ENCODE data around the gene MINDY3.
"Not testable (repeated sequence)": the region's sequence is repeated elsewhere in the genome, so short reads cannot be mapped to it uniquely, and the experiment has no call there.

Gene MINDY3

GRCh38 chr10:15763006-15763405 lies 97.3 kb downstream of the MINDY3 start:
- Histone ChIP-seq H3K27me3 (replicated peaks) (no peaks in the 10 kb centered on the region), H3K36me3 (replicated peaks) (no peaks in the 10 kb centered on the region), H3K4me3 (ENCODE audit: low read depth, low read length) (no peak overlapping the region), H3K27ac (no peak overlapping the region)
- DNase-seq, result no peak
- no peak for TF ChIP-seq CTCF (IDR thresholded peaks at IDR 0.05; ENCODE audit: low read depth, low read length, missing control alignments)
- in situ Hi-C loops (cut with HindIII; ENCODE audit: low pct_ligation_motif_present, low sequenced_read_pairs), result no loop called here

- DNase-seq; H3K36me3 ChIP-seq (replicated peaks); H3K4me3 ChIP-seq (ENCODE audit: low read depth, low read length); H3K27me3 ChIP-seq (replicated peaks); H3K27ac ChIP-seq; in situ Hi-C loops (cut with HindIII; ENCODE audit: low pct_ligation_motif_present, low sequenced_read_pairs): not testable (repeated sequence)
Measured at GRCh38 chr10:15762239-15762638, 98.1 kb downstream of the MINDY3 start.

- H3K36me3 ChIP-seq (replicated peaks); H3K27me3 ChIP-seq (replicated peaks); H3K4me3 ChIP-seq (ENCODE audit: low read depth, low read length); DNase-seq; in situ Hi-C loops (cut with HindIII; ENCODE audit: low pct_ligation_motif_present, low sequenced_read_pairs); H3K27ac ChIP-seq: not testable (repeated sequence)
Measured at GRCh38 chr10:15761224-15761623, 99.1 kb downstream of the MINDY3 start.

GRCh38 chr10:15760681-15761080 lies 99.6 kb downstream of the MINDY3 start:
- Histone ChIP-seq H3K4me3 (ENCODE audit: low read depth, low read length) (no peak overlapping the region), H3K27ac (no peak overlapping the region), H3K27me3 (replicated peaks) (no peaks in the 10 kb centered on the region), H3K36me3 (replicated peaks) (no peaks in the 10 kb centered on the region)
- in situ Hi-C loops (cut with HindIII; ENCODE audit: low pct_ligation_motif_present, low sequenced_read_pairs), result no loop called here
- TF ChIP-seq CTCF (IDR thresholded peaks at IDR 0.05; ENCODE audit: low read depth, low read length, missing control alignments), result no peak
- DNase-seq, result no peak

GRCh38 chr10:15759265-15759664 lies 101.0 kb downstream of the MINDY3 start:
- no peak for TF ChIP-seq CTCF (IDR thresholded peaks at IDR 0.05; ENCODE audit: low read depth, low read length, missing control alignments)
- H3K4me3 ChIP-seq (ENCODE audit: low read depth, low read length), result no peak overlapping the region

GRCh38 chr10:15758618-15759017 lies 101.7 kb downstream of the MINDY3 start:
- Histone ChIP-seq H3K27me3 (replicated peaks) (no peaks in the 10 kb centered on the region), H3K36me3 (replicated peaks) (no peaks in the 10 kb centered on the region), H3K27ac (no peak overlapping the region), H3K4me3 (ENCODE audit: low read depth, low read length) (no peak overlapping the region)
- TF ChIP-seq CTCF (IDR thresholded peaks at IDR 0.05; ENCODE audit: low read depth, low read length, missing control alignments), result no peak
- no peak for DNase-seq
- in situ Hi-C loops (cut with HindIII; ENCODE audit: low pct_ligation_motif_present, low sequenced_read_pairs), result no loop called here

More at GRCh38 chr10:15759265-15759664, 101.0 kb downstream of the MINDY3 start:
- no peak for DNase-seq
- Histone ChIP-seq H3K36me3 (replicated peaks) (no peaks in the 10 kb centered on the region), H3K27ac (no peak overlapping the region), H3K27me3 (replicated peaks) (no peaks in the 10 kb centered on the region)
- in situ Hi-C loops (cut with HindIII; ENCODE audit: low pct_ligation_motif_present, low sequenced_read_pairs), result no loop called here

- in situ Hi-C loops (cut with HindIII; ENCODE audit: low pct_ligation_motif_present, low sequenced_read_pairs), result no loop called here
- Histone ChIP-seq H3K36me3 (replicated peaks) (no peaks in the 10 kb centered on the region), H3K4me3 (ENCODE audit: low read depth, low read length) (no peak overlapping the region), H3K27me3 (replicated peaks) (no peaks in the 10 kb centered on the region), H3K27ac (no peak overlapping the region)
- TF ChIP-seq CTCF (IDR thresholded peaks at IDR 0.05; ENCODE audit: low read depth, low read length, missing control alignments), result no peak
- no peak for DNase-seq
Measured at GRCh38 chr10:15754937-15755336, 105.4 kb downstream of the MINDY3 start.

Measured in brain microvascular endothelial cell (primary cell).